Measurements from ENCODE around the gene LHPP. TPM values are rescaled to one million over a fixed set of nuclear protein-coding genes. Genes with fewer than 3 reads are reported as not detected.

The LHPP gene
- total RNA-seq, 1 donor from 2014 or later, result 347 TPM

DNA sequence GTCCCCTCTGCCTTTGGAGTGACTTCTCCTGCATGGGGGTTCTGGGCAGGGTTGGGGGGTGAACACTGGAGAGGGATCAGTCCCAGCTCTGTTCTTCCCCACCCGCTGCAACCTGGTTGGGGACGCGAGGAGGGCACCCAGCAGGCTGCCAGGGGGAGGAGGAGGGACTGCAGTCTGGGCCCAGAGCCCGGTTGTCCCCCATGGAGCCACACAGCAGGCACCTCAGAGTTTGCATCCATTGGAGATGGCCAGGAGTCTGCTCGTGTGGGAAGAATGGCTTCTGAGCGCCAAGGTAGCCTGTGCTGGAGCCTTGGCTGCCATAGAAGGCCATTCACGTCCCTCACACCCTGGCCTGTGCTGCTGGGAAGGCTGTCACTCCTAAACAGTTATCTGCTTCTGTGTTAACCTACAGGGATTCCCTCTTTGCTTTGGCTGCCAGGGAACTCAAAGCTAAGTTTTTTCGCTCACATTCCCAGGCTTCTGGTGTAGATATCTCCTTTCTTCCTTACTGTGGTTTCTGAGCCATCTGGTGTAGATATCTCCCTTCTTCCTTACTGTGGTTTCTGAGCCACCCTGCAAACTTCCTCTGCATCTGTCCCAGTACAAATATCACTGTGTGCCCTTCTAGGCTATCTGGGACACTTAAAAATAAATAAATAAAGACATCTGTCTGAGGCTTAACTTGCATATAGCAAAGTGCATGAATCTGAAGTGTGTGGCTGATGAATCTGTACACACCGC, 133.7 kb downstream of the LHPP start:
- ATAC-seq (no peak), DNase-seq (ENCODE audit: low spot score) (no peak)
- intact Hi-C loops (cut with DNase I), result no loop called here

DNA sequence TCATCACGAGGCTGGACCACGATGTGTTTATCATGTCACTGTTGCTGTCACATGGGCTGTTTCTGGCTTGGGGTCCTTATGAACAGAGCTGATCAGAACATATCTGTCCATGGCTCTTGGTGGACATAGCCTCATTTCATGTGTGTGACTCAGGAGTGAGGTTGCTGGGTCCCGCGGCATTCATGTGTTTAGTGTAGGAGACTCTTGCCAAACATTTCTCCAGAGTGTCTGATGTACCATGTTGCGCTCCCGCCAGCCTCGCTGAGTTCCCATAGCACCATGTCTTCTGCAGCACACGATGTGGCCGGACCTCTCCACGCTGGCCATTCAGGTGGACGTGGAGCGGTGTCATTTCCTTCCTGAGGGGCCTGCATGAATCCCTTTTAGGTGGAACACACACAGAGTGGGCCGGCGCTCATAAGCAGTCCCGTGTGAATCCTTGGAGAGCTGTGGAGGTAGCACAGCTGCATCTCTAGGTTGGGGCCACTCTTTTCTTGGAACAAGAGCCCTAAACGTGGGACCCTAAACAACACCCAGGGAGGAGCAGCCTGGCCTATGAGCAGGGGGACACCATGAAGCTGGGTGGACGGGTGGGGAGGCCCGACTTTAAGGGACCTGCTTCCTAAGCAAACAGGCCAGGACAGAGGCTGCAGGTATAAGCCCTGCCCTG, 134.6 kb downstream of the LHPP start:
- ATAC-seq (no peak), DNase-seq (ENCODE audit: low spot score) (no peak)
- intact Hi-C loops (cut with DNase I), result no loop called here

DNA sequence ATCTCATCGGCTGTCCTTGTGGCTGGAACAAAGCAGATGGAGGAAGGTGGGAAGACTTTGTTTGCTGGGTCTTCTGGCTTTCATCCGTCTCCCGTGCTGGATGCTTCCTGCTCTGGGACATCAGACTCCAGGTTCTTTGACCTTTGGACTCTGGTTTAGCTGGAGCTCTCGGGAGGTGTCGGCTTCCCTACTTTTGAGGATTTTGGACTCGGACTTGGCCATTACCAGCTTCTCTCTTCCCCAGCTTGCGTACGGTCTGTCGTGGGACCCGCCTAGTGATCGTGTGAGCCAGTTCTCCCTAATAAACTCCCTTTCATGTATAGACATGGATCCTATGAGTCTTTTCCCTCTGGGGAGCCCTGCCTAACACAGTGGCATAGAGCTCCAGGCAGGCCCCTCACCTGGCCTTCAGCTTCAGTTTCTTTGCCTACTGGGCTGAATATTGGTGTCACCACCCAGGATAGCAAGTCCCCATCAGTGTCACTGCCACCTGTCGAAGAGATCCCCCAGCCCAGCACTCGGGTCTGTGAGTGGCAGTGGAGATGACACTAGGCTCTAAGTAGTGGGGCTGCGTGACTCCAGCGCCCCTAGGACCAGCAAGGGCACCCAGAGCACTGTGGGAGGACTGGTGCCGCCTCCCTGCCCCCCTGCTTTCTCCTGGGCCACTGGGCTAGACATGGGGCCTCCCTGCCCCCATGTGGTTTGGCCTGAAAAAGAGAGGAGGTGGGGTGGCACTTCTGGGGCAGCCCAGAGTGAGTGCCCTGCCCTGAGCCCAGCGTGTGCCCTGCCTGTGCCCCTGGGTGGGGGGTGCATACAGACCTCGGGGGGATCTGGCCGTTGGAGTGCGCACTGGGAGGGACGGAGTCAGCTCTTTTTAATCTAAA, 135.6 kb downstream of the LHPP start:
- intact Hi-C loops (cut with DNase I), result no loop called here
- no peak for DNase-seq (ENCODE audit: low spot score)
- no peak for ATAC-seq

DNA sequence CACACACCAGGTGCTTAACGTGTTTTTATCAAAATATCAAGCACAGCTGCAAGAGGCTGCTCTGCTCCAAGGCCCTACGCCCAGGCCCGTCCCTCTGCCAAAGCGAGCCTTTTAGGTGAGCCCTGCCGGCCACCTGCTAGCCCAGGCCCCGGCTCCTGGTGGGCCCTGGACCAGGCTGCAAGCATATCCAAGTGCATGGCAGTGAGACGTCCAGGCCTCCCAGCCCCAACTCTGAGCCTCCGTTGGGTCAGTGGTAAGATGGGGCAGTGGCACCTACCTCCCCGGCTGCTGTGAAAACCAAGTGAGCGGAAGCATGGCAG, 136.2 kb downstream of the LHPP start:
- intact Hi-C loops (cut with DNase I), result no loop called here
- no peak for ATAC-seq
- DNase-seq (ENCODE audit: low spot score), result no peak

DNA sequence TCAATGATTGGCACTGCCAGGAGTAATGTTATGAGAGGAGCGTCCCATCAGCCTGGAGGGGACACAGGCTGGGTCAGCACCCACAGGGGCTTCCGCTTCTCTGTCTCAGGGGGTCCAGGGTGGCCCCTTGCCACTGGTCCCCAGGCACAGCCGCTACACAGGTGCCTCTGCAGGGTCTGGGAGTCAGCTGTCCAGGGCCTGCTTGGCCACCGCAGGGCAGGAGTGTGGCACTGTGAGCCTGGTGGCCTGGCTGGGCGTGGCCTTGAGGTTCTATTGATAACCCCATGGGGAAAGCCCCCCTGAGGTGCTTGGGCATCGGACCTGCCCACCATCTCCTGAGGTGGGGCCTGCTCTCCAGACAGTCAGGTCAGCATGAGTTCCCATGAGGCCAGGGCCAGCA, 136.6 kb downstream of the LHPP start:
- ATAC-seq (no peak), DNase-seq (ENCODE audit: low spot score) (no peak)
- intact Hi-C loops (cut with DNase I), result no loop called here

DNA sequence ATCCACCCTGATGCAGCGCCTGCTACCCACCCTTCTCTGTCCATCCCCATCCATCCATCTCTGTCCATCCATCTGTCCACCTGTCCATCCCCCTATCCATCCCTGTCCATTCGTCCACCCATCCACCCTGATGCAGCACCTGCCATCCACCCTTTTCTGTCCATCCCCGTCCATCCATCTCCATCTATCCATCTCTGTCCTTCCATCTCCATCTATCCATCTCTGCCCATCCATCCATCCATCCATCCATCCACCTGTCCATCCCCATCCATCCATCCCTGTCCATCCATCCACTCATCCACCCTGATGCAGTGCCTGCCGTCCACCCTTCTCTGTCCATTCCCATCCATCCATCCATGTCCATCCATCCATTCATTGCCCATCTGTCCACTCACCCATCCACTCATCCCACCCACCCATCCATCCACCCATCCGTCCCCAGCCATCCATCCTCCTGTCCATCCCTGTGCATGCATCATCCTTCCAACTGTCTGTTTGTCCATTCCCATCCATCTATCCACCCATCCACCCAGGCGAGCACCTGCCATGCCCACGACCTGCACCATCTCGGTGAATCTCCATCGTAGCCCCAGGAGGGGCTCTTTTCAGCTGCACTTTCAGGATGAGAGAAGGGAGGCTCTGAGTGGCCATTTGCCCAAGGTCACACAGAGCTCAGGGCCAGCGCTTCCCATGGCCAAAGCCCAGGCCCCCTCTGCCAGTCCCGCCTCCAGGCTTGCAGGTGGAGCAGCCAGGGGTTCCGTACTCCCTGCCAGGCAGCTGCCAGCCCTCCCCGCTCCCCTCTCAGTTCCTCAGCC, 137.4 kb downstream of the LHPP start:
- no peak for DNase-seq (ENCODE audit: low spot score)
- peak; percentile 8 for ATAC-seq
- intact Hi-C loops (cut with DNase I), result no loop called here

DNA sequence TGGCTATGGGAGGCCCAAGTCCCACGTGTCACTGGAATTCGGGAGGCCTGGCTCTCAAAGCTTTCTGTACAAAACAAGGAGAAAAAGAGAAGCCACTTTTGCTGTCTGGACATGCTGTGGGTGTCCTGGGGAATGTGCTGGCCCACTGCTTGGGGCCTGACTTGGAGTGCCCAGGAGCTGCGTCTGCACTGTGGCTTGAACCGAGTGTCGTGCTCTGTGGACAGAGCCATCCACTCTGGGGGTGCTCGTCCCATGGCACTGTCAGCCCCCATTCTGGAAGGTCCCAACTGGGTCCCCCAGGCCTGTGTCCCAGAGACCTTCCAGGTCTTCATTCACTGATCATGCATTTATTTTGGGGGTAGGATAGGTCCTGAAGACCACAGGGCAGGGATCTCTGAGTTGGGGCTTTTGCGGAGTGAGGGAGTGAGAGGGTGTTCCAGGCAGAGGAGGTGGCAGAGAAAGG, 138.0 kb downstream of the LHPP start:
- DNase-seq (ENCODE audit: low spot score), result no peak
- intact Hi-C loops (cut with DNase I), result no loop called here
- peak; percentile 27 for ATAC-seq

DNA sequence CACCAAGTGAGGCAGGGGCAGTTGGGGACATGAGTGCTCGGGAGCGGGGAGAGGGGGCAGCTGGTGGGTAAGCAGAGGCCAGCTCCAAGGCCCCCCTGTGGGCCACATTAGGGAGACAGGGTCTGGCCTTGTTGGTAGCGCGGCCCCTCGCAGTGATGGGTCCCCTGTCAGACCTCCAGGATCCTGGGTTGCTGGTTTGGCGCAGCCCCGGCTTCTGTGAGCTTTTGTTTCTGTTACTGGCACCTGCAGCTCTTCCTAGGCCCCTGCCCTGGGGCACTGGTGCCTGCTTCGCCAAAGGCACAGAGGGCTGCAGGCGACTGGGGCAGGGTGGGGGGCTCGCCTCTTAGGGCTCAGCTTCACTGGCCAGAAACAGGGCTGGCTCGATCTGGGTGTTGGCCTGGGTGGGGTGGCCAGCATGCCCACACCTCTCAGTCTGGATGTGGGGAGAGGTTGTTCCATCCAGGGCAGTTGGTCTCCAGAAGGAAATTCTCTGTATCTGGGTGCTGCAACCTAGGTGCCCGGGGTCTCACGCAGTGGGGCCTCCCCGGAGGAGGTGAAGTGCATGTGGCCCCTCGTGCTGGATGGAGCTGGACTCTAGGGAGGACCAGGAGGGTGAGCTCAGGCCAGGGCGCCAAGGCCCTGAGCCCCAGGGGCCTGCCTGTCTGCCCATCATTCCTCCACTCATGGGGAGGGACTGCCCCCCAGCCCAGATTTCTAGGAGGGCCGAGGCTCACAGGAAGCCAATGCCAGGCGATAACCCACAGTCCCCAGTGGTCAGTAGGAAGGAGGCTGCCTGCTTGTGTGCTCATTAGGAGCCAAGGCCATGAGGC, 138.6 kb downstream of the LHPP start:
- ATAC-seq (no peak), DNase-seq (ENCODE audit: low spot score) (no peak)
- intact Hi-C loops (cut with DNase I), result no loop called here

DNA sequence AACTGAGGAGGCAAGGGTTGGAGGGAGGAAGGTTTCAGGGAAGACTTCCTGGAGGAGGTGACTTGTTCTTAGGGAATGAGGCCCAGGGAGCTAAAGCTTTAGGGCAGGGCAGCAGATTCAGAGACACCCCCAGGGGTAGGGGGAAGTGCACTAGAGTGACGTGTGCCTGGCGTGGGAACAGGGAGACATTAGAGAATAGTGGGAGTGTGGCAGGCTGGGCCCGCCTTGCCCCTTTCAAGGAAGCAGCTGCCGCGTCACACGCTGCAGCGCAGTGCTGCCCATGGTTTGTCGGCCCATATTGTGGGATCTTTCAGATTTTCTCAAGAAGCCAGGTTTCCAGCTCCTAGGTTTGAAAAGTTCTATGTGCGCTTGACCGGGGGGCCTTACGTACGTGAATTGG, 139.4 kb downstream of the LHPP start:
- no peak for DNase-seq (ENCODE audit: low spot score)
- intact Hi-C loops (cut with DNase I), result no loop called here
- ATAC-seq, result no peak

DNA sequence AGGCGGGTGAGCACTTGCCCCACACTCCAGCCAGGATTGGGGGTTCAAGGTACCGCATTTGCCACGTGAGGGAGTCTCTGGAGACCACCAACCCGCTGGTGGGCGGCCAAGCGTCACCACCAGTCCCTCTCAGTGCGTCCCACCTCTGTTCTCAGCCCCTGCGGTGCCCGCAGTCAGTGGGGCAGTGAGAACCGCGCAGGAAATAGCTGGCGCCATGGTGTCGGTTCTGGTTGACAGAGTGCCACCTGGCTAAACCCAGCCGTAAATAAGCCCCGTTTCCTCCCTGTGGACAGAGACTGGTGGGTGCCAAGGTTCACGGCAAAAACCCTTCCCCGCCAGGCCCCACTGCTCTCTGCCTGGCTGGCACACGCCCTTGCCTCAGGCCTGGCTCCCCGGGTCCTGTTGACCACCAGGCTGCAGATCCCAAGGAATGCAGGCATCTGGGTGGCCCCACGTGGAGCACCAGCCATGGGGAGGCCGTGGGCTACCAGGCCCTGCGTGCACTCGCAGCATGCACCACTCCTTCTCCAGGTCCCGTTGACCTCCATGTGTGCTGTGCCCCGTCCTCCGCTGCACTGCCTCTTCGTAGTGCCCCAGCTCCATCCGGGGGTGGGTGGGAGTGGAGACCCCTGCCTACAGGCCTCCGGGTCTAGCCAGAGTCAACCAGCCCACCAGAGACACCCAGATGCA, 140.0 kb downstream of the LHPP start:
- intact Hi-C loops (cut with DNase I), result no loop called here
- no peak for DNase-seq (ENCODE audit: low spot score)
- no peak for ATAC-seq

DNA sequence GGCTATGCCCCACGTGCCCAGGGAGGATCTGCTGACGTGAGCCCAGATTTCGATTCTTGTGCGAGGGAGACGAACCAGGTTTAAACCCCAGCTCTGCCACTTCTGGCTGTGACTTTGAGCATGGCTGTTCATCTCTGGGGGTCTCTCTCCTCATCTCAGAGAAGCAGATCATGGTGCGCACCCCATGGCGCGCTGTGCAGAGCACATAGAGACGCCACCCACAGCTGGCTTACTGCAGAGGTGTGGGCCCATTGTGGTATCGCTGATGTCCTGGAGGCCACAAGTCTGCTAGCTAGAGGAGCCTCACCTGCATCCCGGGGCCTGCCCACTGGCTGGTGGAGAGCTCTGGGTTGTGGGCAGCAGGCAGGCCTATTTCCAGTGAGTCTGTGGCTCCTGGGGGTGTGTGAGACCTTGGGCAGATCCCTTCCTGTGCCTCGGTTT, 140.5 kb downstream of the LHPP start:
- no peak for ATAC-seq
- DNase-seq (ENCODE audit: low spot score), result no peak
- intact Hi-C loops (cut with DNase I), result no loop called here

DNA sequence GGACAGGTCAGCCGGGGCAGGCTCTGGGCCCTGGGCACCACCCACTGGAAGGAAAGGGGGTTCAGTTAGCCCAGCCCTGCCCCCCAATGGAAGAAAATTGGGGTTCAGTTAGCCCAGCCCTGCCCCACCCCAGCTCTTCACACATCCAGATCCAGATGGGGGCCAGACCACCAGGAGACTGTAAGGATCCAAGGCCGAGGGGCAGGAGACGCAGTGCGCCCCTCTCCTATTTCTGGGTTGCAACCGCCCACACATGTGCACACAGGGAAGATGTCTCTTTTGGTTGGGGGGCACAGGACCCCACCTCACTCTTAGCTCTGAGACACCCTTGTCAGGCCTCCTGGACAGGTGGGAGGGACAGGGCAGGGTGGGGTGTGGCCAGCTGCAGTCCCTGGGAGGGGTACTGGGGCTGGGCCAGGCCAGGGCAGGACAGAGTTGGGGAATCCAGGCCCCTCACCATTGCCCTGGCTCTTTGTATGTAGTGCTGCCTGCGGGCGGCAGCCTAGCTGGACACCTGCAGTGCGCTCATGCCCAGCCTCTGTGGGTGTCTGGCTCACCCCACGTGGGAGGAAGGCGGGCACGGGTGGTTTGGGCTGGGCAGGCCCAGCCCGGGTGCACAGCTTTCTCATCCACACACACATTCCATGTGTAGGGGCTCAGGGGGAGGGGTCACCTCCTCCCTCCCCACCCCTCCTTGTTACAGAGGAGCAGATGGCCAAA, 141.2 kb downstream of the LHPP start:
- intact Hi-C loops (cut with DNase I), result no loop called here
- DNase-seq (ENCODE audit: low spot score), result no peak
- no peak for ATAC-seq

DNA sequence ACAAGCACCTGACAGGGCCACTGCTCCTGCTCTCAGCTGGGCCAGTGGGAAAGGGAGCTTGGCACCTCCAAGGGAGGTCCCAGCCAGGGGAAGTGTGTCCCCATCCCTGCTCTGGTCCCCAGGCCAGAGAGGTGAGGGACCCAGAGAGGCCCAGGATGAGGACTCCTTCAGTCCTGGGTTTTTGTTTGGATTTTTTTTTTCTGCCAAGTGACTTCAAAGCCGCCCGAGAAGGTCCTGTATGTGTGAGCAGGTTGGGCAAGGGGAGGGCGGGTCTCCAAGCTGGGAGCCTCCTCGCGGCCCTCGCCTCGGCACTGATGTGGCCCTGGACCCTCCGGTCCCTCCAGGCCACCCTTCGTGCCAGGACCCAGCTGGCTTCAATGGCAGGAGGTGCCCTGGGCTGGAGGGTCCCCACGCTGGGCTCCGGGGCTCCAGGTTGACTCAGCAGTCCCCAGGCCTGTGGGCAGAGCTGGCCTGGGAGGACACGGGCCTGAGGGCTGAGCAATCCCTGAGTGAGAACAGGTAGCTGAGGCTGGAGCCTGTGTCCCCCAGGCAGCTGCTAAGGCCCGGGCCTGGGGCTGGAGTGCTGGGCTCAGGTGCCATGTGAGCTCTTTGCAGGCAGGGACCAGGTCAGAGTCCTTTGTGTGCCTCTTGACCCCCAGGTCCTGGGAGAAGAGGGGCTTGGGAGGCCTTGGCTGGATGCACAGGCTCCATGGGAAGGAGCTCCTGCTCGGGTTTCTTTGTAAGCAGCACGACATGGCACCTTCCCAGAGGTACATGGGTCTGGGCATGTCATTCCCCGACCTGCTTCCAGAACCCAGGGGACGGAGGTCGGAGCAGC, 142.0 kb downstream of the LHPP start:
- DNase-seq (ENCODE audit: low spot score) (no peak), ATAC-seq (no peak)
- intact Hi-C loops (cut with DNase I), result no loop called here

DNA sequence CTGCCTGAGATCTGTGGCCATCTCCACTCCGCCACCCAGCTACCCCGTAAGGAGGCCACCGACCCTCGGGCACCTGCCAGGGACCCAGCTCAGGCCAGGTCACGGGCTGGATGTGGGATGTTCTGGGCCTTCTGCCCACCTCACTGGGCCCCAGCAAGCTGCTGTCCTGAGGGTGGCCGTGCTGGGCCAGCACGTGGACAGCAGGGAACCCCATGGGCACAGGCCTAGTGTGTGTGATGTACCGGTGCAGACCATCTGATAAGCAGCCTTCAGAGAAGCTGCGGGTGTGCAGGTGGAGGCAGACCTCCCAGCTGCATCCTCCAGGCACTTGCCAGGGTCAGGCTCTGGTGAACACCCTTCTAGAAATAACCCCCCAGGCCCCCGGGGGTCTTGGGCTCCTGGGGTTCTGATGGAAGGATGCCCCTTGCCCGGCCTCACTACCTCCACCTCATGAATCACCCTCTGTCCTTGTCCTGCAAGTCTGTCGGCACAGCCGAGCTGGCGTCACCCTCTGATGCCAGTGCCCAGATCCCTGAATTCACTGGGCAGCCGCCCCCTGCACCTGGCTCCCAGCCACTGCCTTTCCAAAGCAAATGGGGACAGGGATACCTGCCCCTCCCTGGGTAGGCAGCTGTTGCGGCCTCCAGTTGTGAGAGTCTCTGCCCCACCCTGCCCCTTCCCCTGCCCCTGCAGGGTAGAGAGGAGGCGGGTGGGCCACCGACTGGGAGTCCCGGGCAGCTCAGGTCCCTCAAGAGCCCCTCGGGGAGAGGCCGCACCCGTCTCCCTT, 142.8 kb downstream of the LHPP start:
- ATAC-seq, result no peak
- no peak for DNase-seq (ENCODE audit: low spot score)
- intact Hi-C loops (cut with DNase I), result no loop called here

DNA sequence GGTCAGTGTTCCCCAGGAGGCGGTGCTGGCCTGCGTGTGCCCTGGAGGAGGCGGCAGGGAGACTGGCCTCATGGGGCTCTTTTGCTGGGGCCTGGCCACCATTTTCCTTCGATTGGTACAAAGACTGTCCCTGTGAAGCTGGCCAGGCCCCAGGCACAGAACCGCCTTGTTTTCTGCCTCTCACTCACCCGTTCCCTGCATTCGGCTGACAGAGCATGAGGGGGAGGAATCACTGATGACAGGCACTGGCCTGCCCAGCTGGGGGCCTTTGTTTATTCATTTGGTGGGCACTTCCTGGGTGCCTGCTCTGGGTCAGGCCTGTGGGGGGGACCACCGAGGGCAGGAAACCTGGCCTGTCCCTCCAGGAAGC, 143.4 kb downstream of the LHPP start:
- peak; percentile 50 for ATAC-seq
- intact Hi-C loops (cut with DNase I), result no loop called here
- DNase-seq (ENCODE audit: low spot score), result no peak

DNA sequence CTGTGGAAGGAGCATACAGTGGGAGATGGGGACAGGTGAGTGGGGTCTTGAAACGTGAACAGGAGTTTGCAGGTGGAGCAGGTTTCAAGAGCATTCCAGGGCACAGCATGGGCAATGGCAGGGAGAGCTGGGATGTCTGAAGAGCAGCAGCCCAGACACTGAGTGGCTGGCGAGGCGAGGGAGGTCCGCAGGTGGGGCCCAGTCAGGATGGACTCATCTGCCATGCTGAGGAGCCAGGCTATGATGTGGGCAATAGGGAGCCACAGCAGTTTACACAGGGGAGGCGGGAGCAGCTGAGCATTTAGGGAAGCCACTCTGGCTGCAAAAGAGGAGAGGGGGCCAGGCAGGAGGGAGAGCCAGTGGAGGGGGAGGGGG, 143.8 kb downstream of the LHPP start:
- intact Hi-C loops (cut with DNase I), result no loop called here
- no peak for ATAC-seq
- DNase-seq (ENCODE audit: low spot score), result no peak

Measured in sciatic nerve (tissue), 2 donors.